ENCODE results near the gene KLHL29.

Gene KLHL29

DNA sequence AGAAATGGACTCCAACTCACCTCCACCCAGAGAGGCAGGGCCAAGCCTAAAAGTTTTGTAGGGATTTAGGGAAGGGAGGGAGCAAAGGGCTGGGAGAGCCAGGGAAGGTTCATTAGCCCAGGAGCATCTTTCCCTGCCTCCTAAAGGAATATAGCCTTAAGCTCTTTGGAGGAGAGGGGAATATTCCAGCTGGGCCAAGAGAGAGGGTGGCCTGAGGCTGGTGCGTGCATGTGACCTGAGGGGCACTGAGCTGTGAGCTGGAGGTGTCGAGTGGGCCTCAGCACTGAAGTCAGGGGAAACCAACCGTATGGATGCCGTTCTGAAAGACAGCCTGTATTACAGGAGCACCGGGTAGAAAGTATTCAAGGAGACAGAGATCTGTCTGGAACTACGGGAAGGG is 112.6 kb downstream of the KLHL29 start:
- DNase-seq = no peak

DNA sequence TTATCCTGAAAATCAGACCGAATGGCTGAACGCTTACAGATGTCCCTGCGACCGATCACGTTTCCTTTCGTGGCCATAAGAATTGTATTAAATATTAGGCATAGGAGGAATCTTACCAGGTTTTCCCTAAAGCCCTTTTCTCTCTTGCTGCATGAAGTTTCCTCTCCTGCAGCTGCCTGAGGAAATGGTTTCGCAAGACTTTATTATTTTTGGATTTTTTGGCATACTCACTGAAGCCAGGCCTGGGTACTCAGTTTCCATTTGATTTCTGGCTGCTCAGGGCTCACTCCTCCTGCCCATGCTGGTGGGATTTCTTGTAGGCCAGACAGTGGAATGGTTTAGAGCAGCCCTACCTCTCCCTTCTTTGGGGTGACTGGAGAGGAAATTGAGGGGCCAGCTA is 114.0 kb downstream of the KLHL29 start:
- DNase-seq = no peak

DNA sequence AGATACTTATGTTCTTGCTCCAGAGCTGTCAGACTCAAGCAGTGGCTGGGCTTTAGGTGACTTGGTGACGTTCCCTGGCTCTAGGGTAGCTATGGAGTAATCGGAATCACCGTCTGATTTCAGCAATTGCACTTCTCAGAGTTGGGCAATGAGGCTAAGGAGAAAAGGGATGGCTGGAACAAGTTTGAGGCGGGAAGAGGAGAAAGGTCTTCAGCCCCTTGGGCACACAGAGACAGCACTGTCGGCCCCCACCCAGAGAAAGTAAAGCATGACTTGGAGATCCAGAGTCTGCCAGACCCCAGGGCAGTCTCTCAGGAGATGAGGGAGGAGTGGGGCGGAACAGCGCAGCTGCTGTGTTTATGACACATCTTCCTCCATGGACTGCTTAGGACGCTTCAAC is 114.5 kb downstream of the KLHL29 start:
- DNase-seq = no peak

- DNase-seq = no peak
Observed at GRCh38 chr2:23500836-23501235, 115.9 kb downstream of the KLHL29 start.

GRCh38 chr2:23502096-23502495 is 117.1 kb downstream of the KLHL29 start:
- no peak for DNase-seq

DNA sequence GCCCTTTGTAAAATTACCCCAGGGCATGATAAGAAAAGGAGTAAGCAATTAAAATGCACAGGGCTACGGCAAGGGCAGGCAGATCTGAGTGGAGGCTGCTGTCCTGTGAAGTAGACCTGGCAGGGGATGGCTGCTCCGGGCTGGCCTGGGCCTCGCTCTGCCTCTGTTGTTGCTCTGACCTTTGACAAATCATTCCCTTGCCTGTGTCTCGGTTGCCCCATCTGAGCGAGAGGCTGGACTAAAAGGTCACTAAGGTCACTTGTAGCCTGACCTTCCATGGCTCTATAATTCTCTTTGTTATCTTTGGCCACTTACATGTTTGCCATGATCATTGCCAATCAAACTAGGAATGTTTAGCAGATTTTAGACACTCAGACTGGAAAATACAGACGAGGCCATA is 118.1 kb downstream of the KLHL29 start:
- DNase-seq = no peak

GRCh38 chr2:23503682-23504081 is 118.7 kb downstream of the KLHL29 start:
- DNase-seq = no peak

GRCh38 chr2:23504591-23504990 is 119.6 kb downstream of the KLHL29 start:
- DNase-seq = no peak

DNA sequence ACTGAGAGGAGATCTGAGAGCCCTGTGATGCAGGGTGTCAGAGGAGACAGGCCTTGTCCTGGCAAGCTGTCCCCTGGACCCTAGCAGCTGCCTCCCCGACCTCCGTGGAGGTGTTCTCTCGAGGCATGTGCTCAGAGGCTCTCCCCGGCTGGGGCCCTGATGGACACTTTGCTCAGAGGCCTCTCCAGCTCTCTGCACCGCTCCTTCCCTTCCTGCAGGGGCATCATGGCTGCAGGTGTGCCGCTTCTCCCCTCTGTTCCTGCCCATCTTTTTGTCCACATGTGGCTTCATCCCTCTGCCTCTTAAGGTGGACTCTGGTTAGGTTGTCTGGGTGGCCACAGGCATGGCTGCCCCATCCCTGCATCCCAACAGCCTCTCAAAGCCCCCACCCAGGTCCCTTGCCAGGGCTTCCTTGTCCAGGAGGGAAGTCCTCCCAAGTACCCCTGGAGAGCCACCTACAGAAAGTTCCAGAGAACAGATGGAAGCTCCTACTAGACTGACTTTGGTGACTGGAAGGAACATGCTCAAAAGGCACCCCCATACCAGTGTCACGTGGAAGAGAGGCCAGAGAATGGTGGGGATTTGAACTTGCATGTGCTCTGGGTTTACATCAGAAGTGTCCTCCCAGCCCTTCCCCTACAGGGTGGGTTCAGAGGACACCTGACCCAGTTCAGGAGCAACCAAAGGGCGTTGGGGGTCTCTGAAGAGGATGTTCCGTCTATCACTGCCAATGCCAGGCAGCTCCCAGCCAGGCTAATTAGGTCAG is 120.4 kb downstream of the KLHL29 start:
- DNase-seq = no peak

- DNase-seq = no peak
Observed at GRCh38 chr2:23505984-23506380, 121.0 kb downstream of the KLHL29 start.

DNA sequence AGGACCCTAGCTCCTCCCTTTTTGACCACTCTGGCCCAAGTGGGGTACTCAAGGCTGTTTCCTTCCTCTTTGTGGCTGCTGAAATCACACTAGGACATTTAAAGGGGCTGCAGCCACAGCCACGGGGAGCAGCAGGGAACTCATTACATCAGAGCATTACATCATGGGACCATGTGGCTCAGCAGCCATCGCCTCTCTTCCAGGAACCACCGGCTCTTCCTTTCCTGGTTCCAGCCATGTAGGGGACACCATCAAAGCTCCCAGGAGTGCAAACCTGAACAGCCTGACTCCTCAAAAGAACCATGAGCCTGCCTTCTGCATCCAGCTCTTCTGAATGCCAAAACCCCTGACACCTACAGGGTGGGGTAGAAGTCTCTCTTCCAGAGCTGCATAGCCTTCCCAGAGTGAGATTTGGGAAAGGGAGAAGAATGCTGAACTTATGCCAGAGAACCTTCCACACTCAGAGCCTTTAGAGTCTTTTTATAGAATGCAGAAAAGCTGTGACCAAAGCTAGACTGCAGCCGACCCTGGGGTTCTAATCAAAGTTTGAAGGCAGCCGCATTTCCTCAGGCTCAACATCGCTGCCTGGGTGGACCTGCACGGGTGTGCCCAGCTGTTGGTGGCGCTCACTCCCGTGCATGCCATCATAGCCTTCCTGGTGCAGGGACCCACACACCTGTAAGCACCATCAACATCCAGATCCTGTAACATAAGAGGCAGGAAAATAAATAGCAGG is 121.7 kb downstream of the KLHL29 start:
- DNase-seq = no peak

- no peak for DNase-seq
Observed at GRCh38 chr2:23507267-23508065, 122.5 kb downstream of the KLHL29 start.

GRCh38 chr2:23508066-23508390 is 123.0 kb downstream of the KLHL29 start:
- no peak for DNase-seq

DNA sequence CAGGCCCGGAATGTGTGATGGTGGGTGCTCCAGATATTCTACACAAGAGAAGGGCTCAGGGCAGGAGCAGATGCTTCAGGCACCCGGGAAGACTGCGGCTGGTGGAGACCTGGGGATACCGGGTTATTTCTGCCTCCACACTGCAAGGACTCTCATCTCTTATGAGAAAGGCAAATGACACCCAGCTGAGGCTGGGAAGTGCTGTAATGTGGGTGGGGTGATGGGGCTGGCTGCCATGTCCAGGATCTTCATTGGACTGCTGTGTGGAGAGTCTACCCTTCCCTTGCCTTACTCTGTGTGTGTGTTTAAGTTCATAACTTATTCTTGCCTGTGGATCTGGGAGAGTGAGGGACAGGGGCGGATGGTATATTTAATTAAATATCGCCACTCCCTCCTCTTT is 124.1 kb downstream of the KLHL29 start:
- DNase-seq = no peak

GRCh38 chr2:23509596-23510292 is 124.8 kb downstream of the KLHL29 start:
- DNase-seq = no peak

- no peak for DNase-seq
Observed at GRCh38 chr2:23510471-23510870, 125.5 kb downstream of the KLHL29 start.

- no peak for DNase-seq
Observed at GRCh38 chr2:23512778-23513177, 127.8 kb downstream of the KLHL29 start.

- DNase-seq = no peak
Observed at GRCh38 chr2:23513245-23513871, 128.4 kb downstream of the KLHL29 start.

DNA sequence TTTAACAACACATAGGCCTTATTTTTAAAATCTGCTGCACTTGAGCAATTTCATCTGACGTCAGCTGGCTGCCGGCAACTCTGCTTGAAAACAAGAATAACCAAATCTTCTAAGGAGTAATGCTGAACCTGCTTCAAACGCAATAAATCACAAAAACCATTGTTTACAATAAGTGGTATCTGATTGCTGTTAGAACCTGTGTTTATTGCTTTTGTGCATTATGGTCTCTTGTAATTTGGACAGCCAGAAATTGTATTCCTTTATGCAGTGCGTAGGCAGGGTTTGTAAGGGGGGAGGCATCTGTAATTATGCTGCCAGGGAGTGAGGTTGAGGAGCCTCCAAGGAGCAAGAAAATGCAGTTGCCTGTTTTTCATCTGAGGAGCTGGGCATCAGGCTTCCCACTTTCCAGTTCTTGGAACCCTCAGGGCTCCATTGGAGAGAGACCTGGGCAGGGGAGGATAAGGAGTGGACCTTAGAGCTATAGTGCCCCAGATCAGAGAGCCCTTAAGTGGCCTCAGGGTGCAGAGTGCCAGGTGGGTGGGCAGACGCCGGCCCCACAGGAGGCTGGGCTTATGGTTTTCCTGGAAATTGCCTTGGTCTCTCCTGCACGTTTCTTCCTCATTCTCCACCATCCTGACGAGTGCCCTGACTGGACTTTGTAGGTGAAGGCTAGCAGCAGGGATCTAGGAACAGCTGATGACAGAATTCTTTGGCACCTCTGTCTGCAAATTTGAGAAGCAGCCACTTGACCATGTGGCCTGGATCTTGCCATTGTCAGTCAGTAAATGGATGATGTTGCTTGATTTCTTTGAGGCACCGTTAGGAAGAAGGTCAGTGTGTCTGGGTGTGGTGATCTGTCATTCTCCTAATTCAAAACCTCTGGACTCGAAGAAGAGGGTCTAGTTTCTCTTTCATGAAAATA is 129.2 kb downstream of the KLHL29 start:
- DNase-seq = no peak

DNA sequence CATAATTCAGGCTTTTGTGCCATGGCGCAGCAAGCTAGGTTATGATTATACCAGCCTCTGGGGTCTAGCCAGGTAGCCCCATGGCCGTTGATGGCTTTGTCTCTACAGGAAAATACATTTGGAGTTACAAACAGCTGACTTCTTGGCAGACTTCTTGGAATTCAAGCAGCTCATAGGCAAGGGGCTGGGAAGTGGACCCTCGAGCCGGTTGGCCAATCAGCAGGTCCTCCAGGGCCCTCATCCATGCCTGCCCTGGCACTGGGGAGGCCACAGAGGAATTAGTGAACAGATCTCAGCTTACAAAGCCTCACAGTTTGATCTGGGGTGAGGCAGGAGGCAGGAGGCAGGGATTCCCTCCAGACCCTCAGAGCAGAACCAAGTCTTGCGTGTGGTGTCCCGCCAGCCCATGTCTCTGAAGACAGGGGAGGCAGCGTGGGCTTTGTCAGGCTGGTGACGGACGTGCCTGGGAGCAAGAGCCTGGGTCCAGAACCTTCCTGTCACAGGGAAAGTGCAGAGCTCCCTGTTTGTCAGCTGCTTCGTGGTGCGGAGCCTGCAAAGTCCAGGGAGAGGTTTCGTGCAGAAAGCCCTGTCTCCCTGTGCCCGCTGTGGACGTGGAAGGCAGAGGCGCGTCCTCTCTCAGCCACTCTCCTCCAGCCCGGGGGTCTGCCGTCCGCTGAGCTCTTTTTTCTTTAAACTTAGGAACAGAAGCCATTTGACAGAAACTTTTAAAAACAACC is 131.7 kb downstream of the KLHL29 start:
- no peak for DNase-seq

Data from stimulated activated CD4-positive, alpha-beta T cell treated with anti-CD3 and anti-CD28 coated beads, Interleukin-12 subunit alpha, Interleukin-12 subunit beta, amount 100 ng/mL, for 4 hours (primary cell).